GM18907 (cell line): Measurements from ENCODE around the gene MMP15.

ENCODE experiments used
- ATAC-seq: cut with Tn5 transposase; IDR thresholded peaks from one replicate; pipeline ENCODE4 v1.9.1; 2021; ENCODE audit warnings: mild to moderate bottlenecking, moderate library complexity; ENCODE audit not compliant: unreplicated experiment

Gene MMP15

GRCh38 chr16:58018803-58019202 lies 6.8 kb upstream of the MMP15 start:
- no peak for ATAC-seq

DNA sequence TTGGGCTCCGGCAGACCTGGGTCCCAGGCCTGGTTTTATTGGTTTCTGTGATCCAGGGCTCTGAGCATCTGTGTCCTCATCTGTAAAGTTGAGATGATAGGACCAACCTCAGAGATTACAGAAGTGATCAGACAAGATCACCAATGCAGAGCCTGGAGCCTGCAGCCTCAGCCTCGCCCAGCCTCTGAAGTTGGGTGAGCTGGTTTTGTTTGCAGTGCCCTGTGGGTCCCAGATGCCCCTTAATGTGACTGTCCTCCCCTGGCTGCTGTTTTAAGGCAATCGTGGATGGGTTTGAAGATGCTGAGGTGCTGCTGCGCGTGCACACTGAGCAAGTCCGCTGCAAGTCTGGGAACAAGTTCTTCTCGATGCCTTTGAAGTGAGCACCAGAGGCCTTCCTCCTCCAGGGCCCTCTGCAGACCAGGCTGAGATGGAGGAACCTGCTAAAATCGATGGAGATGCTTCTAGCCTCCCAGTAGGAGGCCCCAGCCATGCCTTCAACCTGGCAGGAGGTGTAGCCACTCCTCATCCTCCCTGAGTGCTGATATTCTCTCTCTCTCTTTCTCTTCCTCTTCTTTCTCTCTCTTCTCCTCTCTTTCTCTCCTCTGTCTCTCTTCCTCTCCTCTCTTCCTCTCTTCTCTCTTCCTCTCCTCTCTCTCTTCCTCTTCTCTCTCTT lies 5.6 kb upstream of the MMP15 start:
- no peak for ATAC-seq

DNA sequence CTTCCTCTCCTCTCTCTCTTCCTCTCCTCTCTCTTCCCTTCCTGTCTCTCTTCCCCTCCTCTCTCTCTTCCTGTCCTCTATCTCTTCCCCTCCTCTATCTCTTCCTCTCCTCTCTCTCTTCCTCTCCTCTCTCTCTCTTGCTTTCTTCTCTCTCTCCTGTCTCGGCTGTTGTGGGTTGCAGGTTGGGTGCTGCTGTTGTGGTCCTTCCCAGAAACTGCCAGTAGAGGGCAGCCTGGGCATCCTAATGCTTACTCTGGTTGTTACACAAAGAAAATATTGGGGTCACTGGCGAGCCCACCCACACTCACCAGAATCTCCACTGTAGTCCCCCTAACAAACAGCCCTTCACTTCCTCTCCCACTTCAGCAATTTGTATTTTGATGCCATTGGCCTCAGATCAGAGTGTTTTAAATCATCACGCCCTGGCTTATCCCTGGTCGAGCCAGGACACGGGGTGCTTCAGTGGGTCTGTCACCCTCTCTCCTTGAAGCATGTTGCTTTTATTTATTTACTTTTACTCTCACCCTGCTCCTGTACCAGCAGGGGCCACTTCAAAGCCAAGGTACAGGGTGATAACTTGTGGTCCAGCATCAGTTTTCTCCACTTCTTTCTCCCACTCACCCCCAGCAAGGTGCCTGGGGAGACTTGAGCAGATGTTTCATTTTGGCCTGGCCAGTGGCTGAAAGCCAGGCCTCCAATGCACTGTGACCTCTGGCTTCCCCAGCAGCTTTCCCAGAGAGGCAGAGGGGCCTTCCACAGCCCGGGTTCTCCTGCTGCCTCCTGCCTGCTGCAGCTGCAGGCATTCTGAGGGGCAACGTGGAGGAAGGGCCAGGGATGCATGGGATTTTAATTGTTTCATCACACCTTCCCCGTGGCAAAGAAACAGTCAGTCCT lies 4.7 kb upstream of the MMP15 start:
- ATAC-seq: no peak

- ATAC-seq: no peak
Measured at GRCh38 chr16:58021661-58022551, 3.6 kb upstream of the MMP15 start.

DNA sequence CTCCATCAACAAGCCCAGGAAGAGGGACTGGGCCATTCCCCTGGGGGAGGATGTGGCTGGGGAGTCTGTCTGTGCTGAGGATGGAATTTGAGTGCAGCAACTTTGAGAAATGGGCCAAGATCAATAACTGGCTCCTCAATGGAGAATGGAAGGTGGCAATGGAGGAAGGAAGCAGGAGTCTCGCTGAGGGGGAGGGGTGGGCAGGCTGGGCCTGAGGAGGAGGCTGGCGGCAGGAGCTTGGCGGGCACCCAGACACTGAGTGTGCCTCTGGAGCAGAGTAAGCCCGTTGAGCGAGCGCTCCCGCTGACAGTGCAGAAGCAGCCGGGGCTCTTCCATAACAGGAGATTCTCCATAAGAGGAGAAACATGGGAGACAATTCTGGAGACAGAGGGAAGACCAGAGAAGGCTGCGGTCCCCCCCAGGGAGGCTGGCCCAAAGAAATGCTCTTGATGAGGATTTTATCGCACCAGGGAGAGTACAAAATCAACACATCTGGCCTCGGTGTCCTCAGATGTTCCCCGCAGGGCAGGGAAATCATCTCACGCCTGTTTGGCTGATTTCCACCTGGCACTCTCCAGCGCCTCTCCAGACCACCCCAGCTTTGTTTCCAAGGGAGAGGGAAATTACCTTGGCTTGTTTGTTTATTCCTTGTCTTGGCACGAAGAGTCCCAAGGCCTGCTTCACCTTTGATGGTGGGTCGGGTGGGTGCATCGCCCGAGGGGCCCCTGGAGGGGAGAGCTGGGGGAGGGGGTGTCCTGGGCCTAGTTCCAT lies 2.8 kb upstream of the MMP15 start:
- no peak for ATAC-seq

- ATAC-seq: no peak
Measured at GRCh38 chr16:58024486-58025350, 836 bp upstream of the MMP15 start.

DNA sequence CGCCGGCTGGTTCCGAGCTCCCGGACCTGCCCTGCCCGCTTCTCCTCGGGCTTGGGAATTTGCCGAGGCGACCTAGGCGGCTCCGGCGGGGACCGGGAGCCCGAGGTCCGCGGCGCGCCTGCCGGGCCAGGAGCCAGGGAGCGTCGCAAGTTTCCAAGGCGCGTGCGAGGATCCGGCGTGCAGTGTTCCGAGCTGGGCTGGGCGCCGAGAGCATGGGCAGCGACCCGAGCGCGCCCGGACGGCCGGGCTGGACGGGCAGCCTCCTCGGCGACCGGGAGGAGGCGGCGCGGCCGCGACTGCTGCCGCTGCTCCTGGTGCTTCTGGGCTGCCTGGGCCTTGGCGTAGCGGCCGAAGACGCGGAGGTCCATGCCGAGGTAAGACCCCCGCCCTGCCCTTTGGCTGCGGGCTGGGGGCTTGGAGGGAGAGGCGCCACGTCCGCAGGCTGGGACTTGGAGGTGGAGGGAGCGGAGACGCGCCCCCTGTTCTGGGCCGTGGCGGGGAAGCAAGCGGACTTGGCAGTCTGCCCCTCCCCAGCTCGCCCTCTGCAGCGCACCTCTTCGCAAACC lies 668 bp downstream of the MMP15 start:
- peak; percentile 27 for ATAC-seq

- ATAC-seq: no peak
Measured at GRCh38 chr16:58026705-58027160, 1.2 kb downstream of the MMP15 start.

GRCh38 chr16:58027161-58027915 lies 1.8 kb downstream of the MMP15 start:
- ATAC-seq: no peak

GRCh38 chr16:58027916-58028455 lies 2.4 kb downstream of the MMP15 start:
- ATAC-seq: no peak

DNA sequence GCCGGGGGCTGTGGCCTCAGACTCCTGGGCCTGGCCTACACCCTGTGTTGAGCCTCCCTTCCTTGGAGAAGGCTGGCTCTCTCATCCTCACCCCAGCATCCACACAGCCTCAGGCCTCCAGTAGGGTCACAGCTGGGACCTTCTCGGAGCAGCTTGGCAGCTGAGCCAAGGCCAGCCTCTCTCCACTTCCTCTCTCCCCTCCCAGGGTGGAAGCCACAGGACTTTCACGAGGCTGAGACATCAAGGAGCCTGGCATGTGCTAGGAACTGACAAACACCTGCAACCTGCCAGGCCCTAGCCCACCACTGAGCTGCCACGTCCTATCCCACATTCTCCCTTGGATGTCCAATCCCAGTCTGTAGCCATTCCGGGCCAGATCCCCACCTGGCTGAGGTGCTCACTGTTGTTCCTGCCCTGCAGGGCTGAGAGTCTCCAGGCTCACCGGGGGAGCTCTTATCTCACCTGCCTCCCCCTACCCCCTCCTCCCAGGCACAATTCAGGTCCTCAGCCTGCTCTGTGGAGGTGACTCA lies 3.1 kb downstream of the MMP15 start:
- ATAC-seq: no peak

DNA sequence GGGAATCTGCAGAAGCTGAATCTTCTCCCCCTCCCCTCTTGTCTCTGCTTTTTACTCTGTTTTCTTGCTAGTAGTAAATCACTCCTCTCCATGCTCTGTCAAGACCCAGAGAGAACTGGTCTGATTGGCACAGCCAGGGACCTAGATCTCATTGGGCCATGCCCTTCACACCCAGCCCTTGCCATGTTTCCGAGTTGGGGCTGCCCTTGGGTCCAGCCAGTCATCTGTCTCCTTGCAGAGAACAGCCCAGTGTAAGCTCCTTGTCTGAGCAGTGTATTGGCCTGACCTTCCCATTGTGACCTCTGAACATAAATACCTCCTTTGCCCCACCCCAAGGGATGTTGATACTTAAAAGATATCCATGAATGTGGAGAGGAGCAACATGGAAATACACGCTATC lies 3.9 kb downstream of the MMP15 start:
- ATAC-seq: no peak

DNA sequence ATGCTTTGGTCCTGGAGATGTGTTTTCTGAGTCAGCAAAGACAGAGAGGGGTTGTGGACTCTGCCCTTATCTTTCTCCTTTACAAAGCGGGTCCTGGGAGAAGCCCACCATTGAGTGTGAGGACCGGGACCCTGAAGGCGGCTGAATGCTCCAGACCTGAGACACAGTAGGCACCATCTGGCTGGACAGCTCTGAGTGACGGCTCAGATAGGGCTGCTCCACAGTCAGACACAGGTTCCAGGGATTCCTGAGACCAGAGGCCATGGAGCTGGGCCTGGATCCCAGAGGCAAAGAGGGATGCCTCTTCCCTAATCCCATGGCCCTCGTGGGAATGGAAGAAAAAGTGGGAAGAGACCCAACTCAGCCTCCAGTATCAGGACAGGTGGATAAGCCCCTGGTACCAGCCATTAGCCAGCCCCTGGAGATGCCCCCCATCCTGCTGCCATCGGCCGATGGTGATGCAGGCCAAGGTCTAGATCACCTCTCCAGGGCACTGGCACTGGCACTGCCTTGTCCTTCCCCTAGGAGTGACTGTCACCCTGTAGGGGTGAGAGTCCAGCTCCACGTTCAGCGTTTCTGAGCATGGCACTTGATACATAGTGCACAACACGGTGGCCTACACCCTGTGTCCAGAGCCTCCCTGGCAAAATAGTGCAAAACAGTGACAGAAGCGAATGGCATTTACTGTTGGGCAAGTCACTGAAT lies 4.7 kb downstream of the MMP15 start:
- no peak for ATAC-seq

DNA sequence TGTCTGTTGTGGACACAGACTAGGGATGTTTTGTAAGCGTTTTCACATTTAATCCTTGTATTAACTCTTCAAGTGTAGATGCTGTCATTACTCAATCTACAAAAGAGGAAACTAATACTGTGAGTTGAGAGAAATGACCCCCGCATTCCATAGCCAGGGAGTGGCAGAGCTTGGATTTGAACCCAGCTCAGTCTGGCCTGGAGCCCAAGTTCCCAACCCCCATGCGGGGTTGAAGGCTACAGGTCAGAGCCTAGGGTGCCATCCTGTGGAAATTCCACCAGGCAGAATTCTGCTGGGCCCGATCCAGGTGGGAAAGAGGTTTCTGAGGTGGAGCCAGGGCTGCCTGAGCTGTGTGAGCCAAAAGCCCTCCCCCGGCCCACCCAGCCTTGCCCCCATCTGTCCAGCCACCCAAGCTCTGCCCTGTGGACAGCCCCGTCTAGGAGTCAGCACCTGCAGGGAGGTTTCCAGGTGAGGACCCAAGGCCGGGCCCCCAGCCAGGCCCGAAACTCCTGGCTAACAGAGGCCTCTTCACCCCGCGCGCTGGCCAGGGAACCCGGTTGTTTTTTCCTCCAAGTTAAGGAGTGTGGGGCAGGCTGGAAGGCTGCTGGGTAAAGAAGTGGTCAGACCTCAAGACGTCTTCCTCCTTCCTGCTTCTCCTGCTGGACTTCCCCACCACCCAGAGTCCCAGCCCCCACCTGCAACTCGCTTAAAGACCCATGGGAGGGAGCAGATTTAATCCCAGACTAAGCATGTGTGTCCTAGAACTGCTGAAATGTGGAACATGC lies 5.7 kb downstream of the MMP15 start:
- no peak for ATAC-seq

DNA sequence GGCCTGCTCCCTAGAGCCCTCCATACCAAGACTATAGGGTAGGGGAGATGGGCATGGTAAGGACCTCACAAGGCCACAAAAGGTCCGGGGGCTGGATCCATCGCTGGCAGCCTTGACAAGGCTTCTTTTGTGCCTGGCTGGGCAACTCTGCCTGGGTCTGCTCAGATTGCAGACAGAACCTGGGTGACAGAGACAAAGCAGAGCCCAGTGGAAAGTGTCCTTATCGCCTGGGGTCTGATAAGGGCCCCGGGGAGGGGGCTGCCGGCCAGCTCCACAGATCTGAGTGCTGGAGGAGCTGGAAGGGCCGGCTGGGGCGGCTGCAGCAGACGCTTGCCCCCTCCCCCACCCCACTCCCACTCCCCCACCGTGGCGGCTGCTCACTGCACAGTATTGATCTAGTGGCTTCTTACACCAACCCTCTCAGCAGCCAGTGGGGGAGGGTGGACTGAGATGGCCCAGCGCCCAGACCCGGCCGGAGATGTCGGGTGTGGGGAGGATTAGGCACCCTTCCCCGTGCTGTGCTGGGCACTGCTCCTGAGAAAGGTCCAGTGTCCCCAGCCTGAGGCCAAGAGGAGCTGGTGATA lies 7.2 kb downstream of the MMP15 start:
- no peak for ATAC-seq

DNA sequence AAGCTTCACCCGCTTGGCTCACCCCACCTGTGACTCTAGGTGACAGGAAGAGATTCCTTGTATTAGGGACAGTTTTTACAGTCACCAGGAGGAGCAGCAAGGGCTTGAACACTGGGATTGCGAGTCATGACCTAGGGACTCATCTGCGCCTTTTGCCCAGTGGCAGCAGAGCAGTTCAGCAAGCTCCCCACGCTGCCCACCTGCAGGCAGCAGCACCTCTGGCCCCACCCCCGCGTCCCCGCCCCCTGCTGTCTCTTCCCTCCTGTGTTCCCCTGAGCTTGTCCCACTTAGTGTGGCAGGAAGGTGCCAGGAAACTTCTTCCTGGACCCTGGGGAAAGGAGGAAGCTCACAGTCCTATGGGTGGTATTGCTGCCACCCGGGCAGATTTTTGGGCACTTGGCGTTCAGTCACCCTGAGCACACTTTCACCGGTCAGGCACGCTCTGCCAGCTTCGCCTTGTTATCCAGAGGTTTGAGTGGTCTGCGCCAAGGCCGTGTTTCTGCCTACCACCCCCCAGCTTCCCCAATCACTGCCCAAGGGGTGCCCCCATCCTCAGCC lies 8.7 kb downstream of the MMP15 start:
- ATAC-seq: no peak
